Measurements from ENCODE around the gene MROH2A.

Gene MROH2A

GRCh38 chr2:233832414-233832813, 54.3 kb downstream of the MROH2A start:
- no peak for TF ChIP-seq CTCF (conservative IDR thresholded peaks at IDR 0.05; ENCODE audit: low read depth, low read length)
- peak; percentile 24 for DNase-seq (ENCODE audit: low read depth)

GRCh38 chr2:233832869-233833311, 54.8 kb downstream of the MROH2A start:
- peak; percentile 77 for TF ChIP-seq CTCF (conservative IDR thresholded peaks at IDR 0.05; ENCODE audit: low read depth, low read length)
- DNase-seq (ENCODE audit: low read depth) = peak; percentile 84
- peak overlapping the region; percentile 4 for H3K4me3 ChIP-seq (ENCODE audit: low read depth, low read length)

More at GRCh38 chr2:233832414-233832813, 54.3 kb downstream of the MROH2A start:
- no peak overlapping the region for H3K4me3 ChIP-seq (ENCODE audit: low read depth, low read length)

- peak; percentile 19 for DNase-seq (ENCODE audit: low read depth)
- TF ChIP-seq CTCF (conservative IDR thresholded peaks at IDR 0.05; ENCODE audit: low read depth, low read length) = no peak
- no peak overlapping the region for H3K4me3 ChIP-seq (ENCODE audit: low read depth, low read length)
These were observed 55.2 kb downstream of the MROH2A start for GRCh38 chr2:233833345-233833744.

- DNase-seq (ENCODE audit: low read depth) = no peak
- H3K4me3 ChIP-seq (ENCODE audit: low read depth, low read length) = no peak overlapping the region
These were observed 57.4 kb downstream of the MROH2A start for GRCh38 chr2:233835230-233836186.

GRCh38 chr2:233836359-233836758, 58.2 kb downstream of the MROH2A start:
- TF ChIP-seq CTCF (conservative IDR thresholded peaks at IDR 0.05; ENCODE audit: low read depth, low read length) = no peak
- no peak for DNase-seq (ENCODE audit: low read depth)
- no peak overlapping the region for H3K4me3 ChIP-seq (ENCODE audit: low read depth, low read length)

More at GRCh38 chr2:233835230-233836186, 57.4 kb downstream of the MROH2A start:
- no peak for TF ChIP-seq CTCF (conservative IDR thresholded peaks at IDR 0.05; ENCODE audit: low read depth, low read length)

- no peak overlapping the region for H3K4me3 ChIP-seq (ENCODE audit: low read depth, low read length)
- DNase-seq (ENCODE audit: low read depth) = no peak
- no peak for TF ChIP-seq CTCF (conservative IDR thresholded peaks at IDR 0.05; ENCODE audit: low read depth, low read length)
These were observed 59.6 kb downstream of the MROH2A start for GRCh38 chr2:233837694-233838229.

Data from choroid plexus epithelial cell (primary cell).